Stimulated activated CD8-positive, alpha-beta memory T cell treated with anti-CD3 and anti-CD28 coated beads, Interleukin-12 subunit alpha, Interleukin-12 subunit beta, amount 100 ng/mL, for 24 hours (primary cell): ENCODE measurements around the gene ADAM8.

ENCODE experiments used
- DNase-seq: peaks from one replicate; pipeline ENCODE4 v3.0.0-alpha.2; 2020; ENCODE audit errors: extremely low read depth

The ADAM8 gene

GRCh38 chr10:133212853-133213494 is 63.7 kb downstream of the ADAM8 start:
- no peak for DNase-seq
